HG02588 (cell line): ENCODE measurements around the gene SIM2.
"Not testable (repeated sequence)": the region's sequence is repeated elsewhere in the genome, so short reads cannot be mapped to it uniquely, and the experiment has no call there.

ENCODE experiments used
- ATAC-seq: cut with Tn5 transposase; IDR thresholded peaks from one replicate; pipeline ENCODE4 v1.9.1; 2021; ENCODE audit warnings: mild to moderate bottlenecking, moderate library complexity; ENCODE audit not compliant: unreplicated experiment

Gene SIM2

GRCh38 chr21:36698981-36699545 is at the start of gene SIM2:
SIM2 (plus strand) TSS chr21:36699115; CDS start chr21:36699747, 632 bp downstream.
- no peak for ATAC-seq

GRCh38 chr21:36654324-36654723 is 44.6 kb upstream of the SIM2 start:
- no peak for ATAC-seq

- ATAC-seq, result no peak
Observed at GRCh38 chr21:36654796-36655325, 44.1 kb upstream of the SIM2 start.

GRCh38 chr21:36656138-36656537 is 42.8 kb upstream of the SIM2 start:
- no peak for ATAC-seq

- ATAC-seq, result not testable (repeated sequence)
Observed at GRCh38 chr21:36657290-36657689, 41.6 kb upstream of the SIM2 start.

- ATAC-seq, result no peak
Observed at GRCh38 chr21:36657999-36658398, 40.9 kb upstream of the SIM2 start.

DNA sequence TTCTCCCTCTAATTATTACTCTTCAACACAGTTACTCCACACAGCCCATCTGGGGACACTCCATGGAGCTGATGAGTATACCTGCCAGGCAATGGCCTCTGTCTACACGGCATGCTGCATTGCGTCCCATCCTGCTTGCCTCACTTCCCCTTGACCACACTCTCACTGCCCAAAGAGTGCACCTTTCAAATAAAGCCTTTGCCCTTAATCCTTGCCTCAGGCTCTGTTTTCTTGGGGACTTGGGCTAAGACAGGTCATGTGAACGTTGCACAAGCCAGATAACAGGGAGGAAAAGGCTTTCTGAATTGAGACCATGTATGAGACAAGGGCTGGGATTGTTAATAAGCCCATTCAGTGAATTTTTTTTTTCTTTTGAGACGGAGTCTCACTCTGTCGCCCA is 40.0 kb upstream of the SIM2 start:
- ATAC-seq, result no peak

GRCh38 chr21:36661511-36662309 is 37.2 kb upstream of the SIM2 start:
- no peak for ATAC-seq

DNA sequence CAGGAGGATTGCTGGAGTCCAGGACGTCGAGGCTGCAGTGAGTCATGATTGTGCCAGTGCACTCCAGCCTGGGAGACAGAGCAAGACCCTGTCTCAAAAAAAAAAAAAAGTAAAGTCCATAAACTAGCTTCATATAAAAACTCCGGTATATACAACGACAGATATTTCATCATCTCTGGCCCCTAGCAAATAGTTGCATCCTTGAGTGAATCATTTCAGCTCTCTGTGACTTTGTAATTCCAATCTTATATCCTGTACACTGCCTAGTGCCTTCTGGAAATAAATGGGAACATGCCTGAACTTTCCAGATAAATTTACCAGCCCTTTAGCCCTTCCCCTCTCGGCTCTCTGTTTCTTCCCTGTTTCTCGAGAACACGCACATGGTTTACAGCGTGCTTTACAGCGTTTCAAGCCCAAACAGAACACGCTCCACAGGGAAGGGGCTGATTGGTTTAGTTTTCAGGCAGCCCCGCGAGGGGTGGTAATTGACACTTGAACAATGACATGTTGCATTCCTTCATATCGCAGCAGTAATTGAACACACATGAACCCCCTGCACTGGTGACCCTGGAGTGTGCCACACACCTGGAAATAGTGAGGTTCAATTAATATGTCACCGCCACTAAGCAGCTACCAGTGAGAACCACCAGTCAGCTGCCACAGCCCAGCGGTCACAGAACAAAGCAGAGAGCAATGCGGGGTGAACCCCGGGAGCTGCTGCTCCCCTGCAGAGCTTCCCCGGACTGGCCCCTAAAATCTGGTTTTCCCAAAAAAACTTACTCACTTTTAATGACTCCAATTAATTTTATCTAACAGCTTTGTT is 35.7 kb upstream of the SIM2 start:
- ATAC-seq, result no peak

DNA sequence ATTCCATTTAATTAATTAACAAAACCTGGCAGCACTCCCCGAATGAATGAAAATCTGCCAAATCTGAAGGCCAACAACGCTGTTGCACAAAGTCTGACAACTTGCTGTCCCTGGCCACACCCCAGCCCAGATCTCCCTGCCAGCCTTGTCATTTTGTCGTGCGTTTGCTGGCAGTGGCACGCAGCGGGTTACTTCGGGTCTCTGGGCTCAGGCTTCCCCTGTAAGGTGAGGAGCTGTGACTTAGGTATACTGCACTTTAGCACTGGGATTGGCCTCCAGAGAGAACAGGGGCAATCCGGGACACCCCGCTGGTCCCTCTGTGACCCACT is 34.3 kb upstream of the SIM2 start:
- ATAC-seq, result no peak

DNA sequence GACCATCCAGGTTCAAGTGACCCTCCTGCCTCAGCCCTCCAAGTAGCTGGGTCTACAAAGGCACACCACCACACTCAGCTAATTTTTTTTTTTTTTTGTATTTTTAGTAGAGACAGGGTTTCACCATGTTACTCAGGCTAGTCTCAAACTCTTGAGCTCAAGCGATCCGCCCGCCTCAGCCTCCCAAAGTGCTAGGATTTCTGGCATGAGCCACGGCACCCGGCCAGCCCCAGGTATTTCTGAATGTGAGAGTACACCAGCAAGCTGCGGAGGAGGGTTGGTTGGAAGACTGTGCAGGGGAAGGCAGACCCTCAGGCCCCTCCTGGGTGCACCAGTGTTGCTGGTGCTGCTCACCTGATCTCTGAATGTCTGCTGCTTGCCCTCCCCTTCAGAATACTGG is 33.1 kb upstream of the SIM2 start:
- ATAC-seq, result no peak

- ATAC-seq, result no peak
Observed at GRCh38 chr21:36668713-36669112, 30.2 kb upstream of the SIM2 start.

DNA sequence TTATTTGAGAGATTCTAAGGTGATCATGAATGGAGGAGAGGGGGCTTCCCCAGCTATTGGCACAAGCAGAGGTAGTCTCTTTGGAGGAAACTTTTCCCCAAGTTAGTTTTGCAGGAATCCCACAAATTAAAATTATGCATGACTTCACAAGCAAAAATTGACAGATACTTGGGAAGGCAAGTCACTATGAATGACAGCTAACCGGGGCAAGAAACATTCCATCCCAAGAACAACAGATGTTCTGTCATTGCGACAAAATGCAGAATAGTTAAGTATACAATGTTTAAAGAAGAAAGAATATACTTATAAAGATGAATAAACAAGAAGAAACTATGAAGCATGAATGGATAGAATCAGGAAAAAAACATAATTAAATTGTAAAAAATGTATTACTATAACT is 27.1 kb upstream of the SIM2 start:
- ATAC-seq, result no peak

GRCh38 chr21:36672296-36672695 is 26.6 kb upstream of the SIM2 start:
- ATAC-seq, result not testable (repeated sequence)

- no peak for ATAC-seq
Observed at GRCh38 chr21:36672737-36673136, 26.2 kb upstream of the SIM2 start.

- ATAC-seq, result no peak
Observed at GRCh38 chr21:36676039-36676950, 22.6 kb upstream of the SIM2 start.

DNA sequence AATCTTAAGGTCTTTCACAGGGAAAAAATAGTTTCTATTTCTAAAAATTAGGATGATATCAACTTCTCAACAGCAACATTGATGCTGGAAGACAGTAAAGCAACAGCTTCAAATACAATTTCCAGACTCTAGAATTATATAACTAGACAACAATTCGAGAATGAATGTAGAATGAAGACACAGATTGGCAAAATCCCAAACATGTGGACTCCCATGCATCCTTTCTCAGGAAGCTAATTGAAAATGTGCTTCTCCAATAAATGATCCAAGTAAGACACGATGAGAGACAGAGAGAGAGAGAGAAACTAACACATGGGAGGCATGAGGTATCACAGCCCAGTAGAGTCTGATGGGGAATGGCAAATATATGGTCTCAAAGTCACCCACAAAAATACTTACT is 21.5 kb upstream of the SIM2 start:
- no peak for ATAC-seq

DNA sequence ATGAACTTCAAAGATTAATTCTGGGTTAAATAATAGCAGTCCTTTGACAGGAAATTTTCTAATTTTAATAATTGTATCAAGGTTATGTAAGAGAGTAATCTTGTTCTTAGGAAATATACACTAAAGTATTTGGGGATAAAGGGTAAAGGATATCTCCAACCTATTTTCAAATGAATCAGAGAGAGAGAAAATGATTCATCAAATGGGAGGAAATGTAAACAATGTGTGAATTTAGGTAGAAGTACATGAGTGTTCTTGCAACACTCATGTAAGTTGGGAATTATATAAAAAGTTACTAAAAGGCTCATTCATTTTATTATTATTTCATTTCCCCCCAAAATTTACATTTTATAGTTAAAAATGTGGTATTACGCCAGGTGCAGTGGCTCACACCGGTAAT is 20.4 kb upstream of the SIM2 start:
- ATAC-seq, result no peak

DNA sequence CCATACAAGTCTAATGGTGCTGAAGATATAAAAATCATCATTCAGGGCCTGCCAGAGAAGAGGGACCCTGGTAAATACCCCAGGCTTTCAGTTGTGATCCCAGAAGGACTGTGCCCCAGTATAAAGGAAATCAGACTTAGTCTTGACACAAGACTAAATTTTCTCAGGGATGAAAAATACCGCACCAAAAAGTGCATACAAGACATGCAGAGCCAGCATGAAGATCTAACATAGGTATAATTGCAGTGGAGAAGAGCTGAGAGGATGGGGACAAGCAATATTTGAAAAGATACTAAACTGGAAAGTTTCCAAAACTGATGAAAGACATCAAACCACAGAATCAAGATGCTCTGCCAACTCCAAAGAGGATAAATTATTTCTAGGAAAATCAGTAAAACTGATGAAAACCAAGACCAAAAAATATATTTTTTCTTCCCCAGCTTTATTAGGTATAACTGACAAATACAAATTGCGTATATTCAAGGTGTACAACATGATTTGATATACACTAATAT is 17.7 kb upstream of the SIM2 start:
- no peak for ATAC-seq

DNA sequence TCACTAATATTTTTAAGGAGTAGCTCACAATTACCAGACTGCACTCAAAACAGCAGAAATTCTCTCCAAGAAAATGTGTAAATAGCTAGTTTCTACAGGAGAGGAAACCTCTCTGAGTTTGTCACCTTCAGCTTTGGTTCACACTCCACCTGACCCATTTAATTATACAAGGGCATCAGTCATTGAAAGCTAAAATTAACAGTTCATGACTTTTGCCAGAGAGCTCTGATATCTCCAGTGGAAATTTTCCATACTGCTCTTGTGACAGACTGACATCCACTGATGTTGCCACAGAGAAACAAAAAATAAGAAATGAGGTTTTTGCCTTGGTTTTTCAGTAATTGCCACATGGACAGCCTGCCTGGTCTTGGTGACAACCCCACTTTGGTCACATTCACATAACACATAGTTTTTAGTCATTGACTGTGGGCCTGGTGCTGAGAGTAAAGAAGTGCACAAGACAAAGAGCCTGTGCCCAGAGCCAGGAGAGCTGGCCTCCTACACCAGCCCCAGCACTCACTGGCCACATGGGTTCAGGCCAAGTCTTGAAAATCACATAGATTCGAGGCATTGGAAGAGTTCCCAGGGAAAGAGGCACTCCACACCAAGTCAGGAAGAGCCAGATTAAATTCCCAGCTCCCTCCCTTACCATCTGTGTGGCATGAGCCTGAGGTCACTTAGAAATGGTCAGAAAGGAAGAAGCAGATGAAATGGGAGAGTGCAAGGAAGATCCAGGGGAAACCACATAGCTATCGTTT is 13.8 kb upstream of the SIM2 start:
- no peak for ATAC-seq
